HG02885 (cell line): ENCODE results near the gene LRRC61.
"Not testable (repeated sequence)": the region's sequence is repeated elsewhere in the genome, so short reads cannot be mapped to it uniquely, and the experiment has no call there.

ENCODE experiments used
- ATAC-seq: cut with Tn5 transposase; IDR thresholded peaks from one replicate; pipeline ENCODE4 v1.9.1; 2021; ENCODE audit warnings: mild to moderate bottlenecking; ENCODE audit not compliant: unreplicated experiment, poor library complexity

LRRC61 gene

GRCh38 chr7:150306377-150306776, 16.8 kb upstream of the LRRC61 start:
- not testable (repeated sequence) for ATAC-seq

GRCh38 chr7:150307129-150307528, 16.0 kb upstream of the LRRC61 start:
- ATAC-seq = no peak

GRCh38 chr7:150307904-150308303, 15.3 kb upstream of the LRRC61 start:
- ATAC-seq = no peak

- ATAC-seq = no peak
Observed at GRCh38 chr7:150308575-150308974, 14.6 kb upstream of the LRRC61 start.

GRCh38 chr7:150311146-150311545, 12.0 kb upstream of the LRRC61 start:
- no peak for ATAC-seq

GRCh38 chr7:150311711-150312110, 11.4 kb upstream of the LRRC61 start:
- no peak for ATAC-seq

- ATAC-seq = not testable (repeated sequence)
Observed at GRCh38 chr7:150312649-150313366, 10.3 kb upstream of the LRRC61 start.

- ATAC-seq = no peak
Observed at GRCh38 chr7:150313367-150313809, 9.8 kb upstream of the LRRC61 start.

- no peak for ATAC-seq
Observed at GRCh38 chr7:150313870-150314269, 9.3 kb upstream of the LRRC61 start.

- no peak for ATAC-seq
Observed at GRCh38 chr7:150314639-150315239, 8.4 kb upstream of the LRRC61 start.

GRCh38 chr7:150316987-150317386, 6.2 kb upstream of the LRRC61 start:
- not testable (repeated sequence) for ATAC-seq

- no peak for ATAC-seq
Observed at GRCh38 chr7:150317748-150318444, 5.3 kb upstream of the LRRC61 start.

GRCh38 chr7:150321788-150322113, 1.4 kb upstream of the LRRC61 start:
- no peak for ATAC-seq

GRCh38 chr7:150322114-150322832, 882 bp upstream of the LRRC61 start:
- ATAC-seq = peak; percentile 24

- peak; percentile 19 for ATAC-seq
Observed at GRCh38 chr7:150323682-150324372, 672 bp downstream of the LRRC61 start.

- ATAC-seq = no peak
Observed at GRCh38 chr7:150324373-150324961, 1.3 kb downstream of the LRRC61 start.

- no peak for ATAC-seq
Observed at GRCh38 chr7:150325110-150325611, 2.0 kb downstream of the LRRC61 start.

- ATAC-seq = no peak
Observed at GRCh38 chr7:150325901-150326300, 2.7 kb downstream of the LRRC61 start.

- ATAC-seq = no peak
Observed at GRCh38 chr7:150326657-150327268, 3.6 kb downstream of the LRRC61 start.
